Measurements from ENCODE around the gene NOTCH1. TPM values are rescaled to one million over a fixed set of nuclear protein-coding genes. Genes with fewer than 3 reads are reported as not detected.
A peak's percentile ranks its signal among the peaks of the same experiment; 100 is the strongest.

NOTCH1 gene
- total and polyA plus RNA-seq, 2 of the 8 experiments (the other 6 are each of a cell fraction or from before 2014, with no cell fraction given): 6.9 to 55.6 TPM

DNA sequence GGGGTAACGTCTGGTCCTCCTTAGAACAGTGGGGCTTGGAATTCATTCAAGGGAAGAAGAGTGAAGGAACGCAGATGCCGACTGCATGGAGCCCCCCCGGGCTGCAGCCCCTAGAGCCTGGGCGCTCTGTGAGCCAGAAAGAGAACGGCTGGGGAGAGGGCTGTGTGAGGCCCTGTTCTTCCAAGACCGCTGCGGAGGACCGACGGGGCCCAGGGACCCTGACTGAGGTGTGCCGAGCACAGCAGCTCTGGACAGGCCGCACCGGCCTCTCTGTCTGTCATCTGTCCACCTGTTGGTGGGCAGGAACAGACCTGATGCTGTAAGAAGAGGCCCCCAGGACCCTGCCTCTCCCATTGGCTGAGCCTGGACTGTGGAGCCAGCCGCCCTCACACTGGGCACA lies 7.7 kb upstream of the NOTCH1 start:
- Histone ChIP-seq H3K9ac (replicated peaks in 1 of 4; ENCODE audit: extremely low read depth in 1 of 4, low read depth in 3 of 4, low read length in 3 of 4) (no peak overlapping the region), H3K27me3 (replicated peaks in 1 of 4; ENCODE audit: control insufficient read depth in 3 of 4, extremely low read depth in 1 of 4, insufficient read depth in 3 of 4, low read length in 3 of 4) (peaks cover 0 to 2% (median 0%) of the 10 kb centered on the region in 4 experiments; a peak in 3 of 7 replicates), H3K23me2 (ENCODE audit: low read depth, low read length) (no peaks in the 10 kb centered on the region), H3K18ac (ENCODE audit: extremely low read depth, low read length) (no peak overlapping the region; the same call in 1 of the 2 replicates), H2AFZ (ENCODE audit: low read length) (no peak overlapping the region), H3K4me3 (ENCODE audit: extremely low read depth in 1 of 4, insufficient read depth in 2 of 4, low read depth in 3 of 4, low read length in 4 of 4) (no peak overlapping the region), H2AK5ac (ENCODE audit: low read depth, low read length) (no peak overlapping the region), H3K9me3 (ENCODE audit: insufficient read depth in 2 of 2, low read depth in 1 of 2, low read length in 1 of 2) (peaks cover 0 to 1% of the 10 kb centered on the region in 2 experiments; a peak in 1 of 4 replicates), H3K23ac (ENCODE audit: insufficient read length) (no peak overlapping the region), H2BK12ac (ENCODE audit: low read depth, low read length) (peak overlapping the region; percentile 80; the same call in 1 of the 2 replicates), H3K14ac (ENCODE audit: insufficient read length) (no peak overlapping the region), H3K4me2 (ENCODE audit: insufficient read depth in 1 of 2, low read depth in 2 of 2, low read length in 2 of 2) (no peak overlapping the region), H4K8ac (ENCODE audit: extremely low read depth, insufficient read depth, low read length) (peak overlapping the region; percentile 43), H3K4ac (replicated peaks; ENCODE audit: insufficient read length, low read depth, low read length) (no peak overlapping the region), H2BK20ac (ENCODE audit: low read length) (no peak overlapping the region), H2BK15ac (ENCODE audit: low read length) (no peak overlapping the region), H3K36me3 (ENCODE audit: control insufficient read depth in 2 of 4, insufficient read depth in 4 of 4, low read length in 3 of 4) (no peaks in the 10 kb centered on the region), H4K91ac (replicated peaks; ENCODE audit: insufficient read length, low read length) (no peak overlapping the region), H3K56ac (replicated peaks; ENCODE audit: insufficient read length, low read depth, low read length) (no peak overlapping the region), H4K20me1 (replicated peaks in 1 of 2; ENCODE audit: control insufficient read depth in 1 of 2, insufficient read depth in 2 of 2, low read length in 2 of 2) (no peaks in the 10 kb centered on the region), H2BK5ac (ENCODE audit: low read depth, low read length) (peak overlapping the region; percentile 21; the same call in 1 of the 2 replicates), H3K4me1 (replicated peaks in 1 of 4; ENCODE audit: control insufficient read depth in 3 of 4, insufficient read depth in 4 of 4, low read length in 3 of 4) (peaks cover 3 to 30% (median 18%) of the 10 kb centered on the region in 4 experiments), H3K27ac (ENCODE audit: low read depth, low read length) (no peak overlapping the region), H3K79me2 (ENCODE audit: control insufficient read depth in 1 of 2, insufficient read depth in 2 of 2, low read length in 2 of 2) (no peaks in the 10 kb centered on the region), H4K5ac (ENCODE audit: insufficient read length, low read depth, low read length) (no peak overlapping the region), H2BK120ac (replicated peaks; ENCODE audit: low read depth, low read length) (no peak overlapping the region), H3K79me1 (ENCODE audit: low read depth, low read length) (no peaks in the 10 kb centered on the region)
- CTCF ChIA-PET (ENCODE audit: partially characterized antibody): interaction anchor here (1.1 kb wide), 1 partner anchor 13 kb away, joined by 3 read pairs; no protein-coding TSS in a partner anchor
- WGBS, 2 experiments (ENCODE audit: extremely low coverage in 1 of 2, insufficient coverage in 1 of 2, insufficient read length in 1 of 2, insufficient replicate concordance in 2 of 2, low coverage in 1 of 2, low lambda C conversion rate in 2 of 2, missing lambda C conversion rate in 1 of 2): 81% methylated on average over 11 of the region's 14 CpGs; no CpG with 5 or more reads in 1 of the 2 experiments
- POLR2A ChIA-PET (ENCODE audit: partially characterized antibody): interaction anchor here (0.9 kb wide), 1 partner anchor 34 kb away, joined by 3 read pairs; no protein-coding TSS in a partner anchor
- TF ChIP-seq POU5F1 (IDR thresholded peaks at IDR 0.05; ENCODE audit: low read depth, low read length) (no peak), JUN (IDR thresholded peaks at IDR 0.05; ENCODE audit: low read depth, low read length) (no peak), ASH2L (IDR thresholded peaks at IDR 0.05; ENCODE audit: low read length) (no peak), CBX5 (IDR thresholded peaks at IDR 0.05; ENCODE audit: low read depth, low read length) (no peak), RAD21 (IDR thresholded peaks at IDR 0.05 in 1 of 2, conservative IDR thresholded peaks at IDR 0.05 in 1 of 2; ENCODE audit: low read depth in 2 of 2, low read length in 2 of 2) (no peak), HDAC6 (IDR thresholded peaks at IDR 0.05; ENCODE audit: low read depth, low read length) (no peak), SRF (IDR thresholded peaks at IDR 0.05; ENCODE audit: low read depth, low read length) (no peak), SP2 (IDR thresholded peaks at IDR 0.05; ENCODE audit: low read length) (no peak), TEAD4 (IDR thresholded peaks at IDR 0.05; ENCODE audit: low read depth, low read length) (no peak), FOSL1 (IDR thresholded peaks at IDR 0.05; ENCODE audit: insufficient read depth, low read depth, low read length) (no peak), GTF2F1 (IDR thresholded peaks at IDR 0.05; ENCODE audit: borderline replicate concordance, low read depth, low read length) (no peak), JUND (IDR thresholded peaks at IDR 0.05; ENCODE audit: low read length) (no peak), SAP30 (IDR thresholded peaks at IDR 0.05; ENCODE audit: insufficient read depth, insufficient replicate concordance, low read length) (no peak), TCF12 (IDR thresholded peaks at IDR 0.05; ENCODE audit: low read depth, low read length) (no peak), TAF7 (optimal IDR thresholded peaks at IDR 0.05; ENCODE audit: borderline replicate concordance, low read depth, low read length) (no peak)
- FAIRE-seq (no peak), DNase-seq (ENCODE audit: low read depth in 1 of 2, low spot score in 2 of 2) (no peak)
